HG03460 (cell line): ENCODE results near the gene GLI2.

Experiments used
- ATAC-seq: cut with Tn5 transposase; IDR thresholded peaks from one replicate; pipeline ENCODE4 v1.9.1; 2021; ENCODE audit not compliant: unreplicated experiment

GLI2 gene

DNA sequence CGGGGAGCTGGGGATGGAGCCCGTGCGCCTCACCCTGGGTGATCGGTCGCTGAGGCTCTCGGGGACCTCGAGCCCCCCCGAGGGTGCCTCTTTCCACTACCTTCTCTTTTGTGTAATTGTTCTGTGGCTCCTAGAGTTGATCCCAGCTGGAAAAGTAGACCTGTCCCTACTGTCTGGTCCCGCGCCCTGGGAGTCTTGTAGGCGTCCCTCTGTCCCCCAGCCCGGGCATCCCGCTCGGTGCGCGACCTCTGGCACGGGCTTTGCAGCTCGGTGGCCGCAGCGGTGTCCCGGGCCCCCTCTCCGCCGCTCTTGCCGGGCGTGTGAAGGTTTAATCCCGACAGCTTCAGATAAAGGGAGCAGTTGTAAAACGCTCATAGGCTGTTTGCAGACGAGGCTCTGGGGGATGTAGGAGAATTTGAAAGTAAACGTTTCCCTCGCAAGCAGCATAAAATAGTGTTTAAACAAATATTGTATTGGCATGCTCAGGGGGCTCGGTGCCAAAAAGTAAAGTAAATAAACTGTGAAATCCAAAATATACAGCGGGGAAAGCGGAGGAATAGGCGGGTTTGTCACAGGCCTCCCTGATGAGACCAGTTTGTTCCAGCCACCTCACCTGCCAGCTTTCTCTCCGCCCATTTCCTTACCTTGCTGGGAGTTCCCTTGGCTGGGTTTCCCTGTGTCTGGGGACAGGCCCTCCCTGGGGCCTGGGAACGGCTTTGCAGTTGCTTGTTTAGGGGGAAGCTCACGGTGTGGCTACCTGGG is 1.9 kb downstream of the GLI2 start:
- ATAC-seq: no peak

DNA sequence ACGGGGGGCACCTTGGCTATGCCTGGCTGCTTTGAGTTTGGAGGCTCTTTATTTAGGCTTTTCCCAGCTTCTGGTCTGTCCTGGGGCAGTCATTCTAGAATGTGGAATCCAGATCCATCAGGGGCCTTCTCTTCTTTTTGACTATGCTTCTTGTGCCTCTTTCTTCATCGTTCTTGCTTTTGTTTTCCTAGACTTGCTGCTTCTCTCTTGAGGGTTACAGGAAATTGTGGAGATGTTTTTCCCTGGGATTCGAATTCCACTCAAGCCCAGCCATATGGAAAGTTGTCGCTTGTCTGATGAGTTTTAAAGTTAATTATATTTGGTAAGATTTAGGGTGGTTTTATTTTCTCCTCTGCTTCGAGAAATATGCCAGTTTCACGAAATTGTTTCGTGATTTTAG is 2.4 kb downstream of the GLI2 start:
- ATAC-seq: no peak

DNA sequence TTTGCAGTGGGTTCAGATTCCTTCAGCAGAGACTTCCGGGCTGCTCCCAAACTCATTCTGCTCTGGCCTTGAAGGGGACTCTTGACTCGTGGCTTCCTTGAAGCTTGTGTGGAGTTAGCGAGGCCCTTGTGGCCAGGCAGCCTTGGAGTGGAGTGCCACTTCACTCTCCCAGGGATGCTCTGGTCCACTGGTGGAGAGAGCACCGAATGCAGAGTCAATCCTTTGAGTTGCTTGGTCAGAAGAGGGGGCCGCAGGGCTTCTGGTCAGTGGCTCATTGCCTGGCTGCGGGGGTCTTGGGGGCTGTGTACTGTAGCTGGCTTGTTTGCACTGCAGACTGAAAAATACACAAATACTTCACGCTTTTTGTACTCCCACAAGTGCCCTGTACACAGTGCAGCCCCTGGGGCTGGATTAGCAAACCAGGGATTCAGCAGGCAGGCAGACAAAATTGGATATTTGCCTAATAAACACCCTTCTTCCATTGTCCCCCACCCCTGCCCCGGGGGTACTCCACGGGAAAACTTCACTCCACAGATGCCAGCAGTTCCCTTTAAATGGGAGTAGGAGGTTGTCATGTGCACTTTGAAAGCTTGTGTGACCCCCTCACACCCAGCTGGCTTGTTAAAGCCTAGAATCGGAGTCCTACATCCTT is 3.2 kb downstream of the GLI2 start:
- no peak for ATAC-seq

DNA sequence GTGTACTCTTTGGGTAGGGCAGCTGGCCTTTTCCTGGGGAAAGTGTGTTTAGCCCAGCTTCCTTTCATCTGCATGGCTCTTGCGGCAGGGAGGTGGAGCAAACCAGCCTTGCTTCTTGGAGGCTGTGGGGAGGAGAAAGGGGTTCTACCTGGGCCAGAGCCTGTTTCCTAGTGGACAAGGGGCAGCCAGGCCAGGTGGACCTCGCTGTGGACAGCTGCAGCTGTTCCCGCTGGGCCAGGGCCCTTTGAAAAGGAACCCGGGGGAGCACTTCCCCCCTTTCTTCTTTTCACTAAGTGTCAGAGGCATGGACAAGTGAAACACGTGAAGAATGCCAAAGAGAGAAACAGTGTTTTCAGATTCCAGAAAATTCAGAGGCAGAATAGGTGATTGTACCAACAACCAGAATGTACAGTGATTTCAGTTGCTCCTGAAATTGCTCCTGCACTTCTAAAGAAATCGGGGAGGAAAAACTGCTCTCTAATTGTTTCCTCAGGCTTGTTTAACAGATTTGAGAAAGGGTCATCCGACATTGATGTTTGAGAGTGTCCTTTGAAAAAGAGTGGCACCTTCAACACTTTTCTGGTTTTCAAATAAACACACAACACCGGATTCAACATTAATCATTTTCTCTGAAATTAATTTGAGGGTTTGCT is 3.9 kb downstream of the GLI2 start:
- ATAC-seq: no peak

DNA sequence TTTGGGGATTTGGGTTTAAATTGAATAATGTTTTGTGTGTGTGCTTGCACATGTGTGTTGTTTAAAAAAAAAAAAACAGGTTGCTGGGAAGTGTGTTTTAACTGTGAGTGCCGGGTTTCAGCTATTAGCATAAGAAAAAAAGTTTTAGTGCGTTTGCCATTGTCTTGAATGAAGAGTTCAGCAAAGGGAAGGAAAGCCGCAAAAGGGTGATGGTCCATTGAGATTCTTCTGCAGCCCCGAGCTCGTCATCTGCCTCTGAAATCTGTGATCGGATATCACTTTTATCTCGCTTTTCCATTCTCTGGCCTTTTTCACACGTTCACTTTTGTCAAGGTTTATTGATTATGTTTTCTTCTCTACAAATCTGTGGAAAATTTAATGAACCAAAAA is 4.7 kb downstream of the GLI2 start:
- no peak for ATAC-seq

DNA sequence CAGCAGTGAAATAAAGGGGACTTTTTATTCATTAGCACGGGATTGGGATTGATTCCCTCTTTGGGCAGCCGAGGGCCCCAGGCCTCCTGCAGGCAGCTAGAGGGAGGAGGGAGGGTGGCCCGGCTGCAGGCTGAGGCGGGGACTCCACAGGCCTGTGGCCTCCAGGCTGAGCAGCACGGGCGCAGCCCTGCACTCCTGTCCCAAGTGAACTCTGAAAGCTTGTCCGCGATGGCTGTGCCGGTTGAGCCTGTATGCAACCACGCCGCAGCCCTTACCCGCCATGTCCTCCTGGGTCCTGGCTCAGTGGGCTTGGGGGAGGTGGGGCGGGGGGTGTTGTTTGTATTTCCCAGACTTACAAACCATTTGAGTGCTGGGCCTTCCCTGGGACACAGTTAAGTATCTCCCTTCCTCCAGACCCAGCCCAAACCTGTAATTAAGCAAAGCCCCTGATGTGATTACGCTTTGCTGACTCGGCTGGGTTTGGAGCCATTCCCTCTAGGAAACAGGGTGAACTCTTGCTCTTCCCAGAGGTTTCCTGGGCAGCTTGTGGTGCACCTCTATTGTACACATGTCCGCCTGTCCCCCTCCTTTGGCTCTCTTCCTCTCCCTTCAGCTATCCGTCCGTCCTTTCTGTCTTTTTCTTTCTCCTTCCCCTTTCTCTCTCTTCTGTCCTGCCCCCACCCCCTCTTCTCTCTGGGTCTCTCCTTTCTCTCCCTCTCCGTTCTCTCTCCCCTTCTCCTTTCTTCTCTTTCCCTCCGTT is 5.3 kb downstream of the GLI2 start:
- no peak for ATAC-seq

DNA sequence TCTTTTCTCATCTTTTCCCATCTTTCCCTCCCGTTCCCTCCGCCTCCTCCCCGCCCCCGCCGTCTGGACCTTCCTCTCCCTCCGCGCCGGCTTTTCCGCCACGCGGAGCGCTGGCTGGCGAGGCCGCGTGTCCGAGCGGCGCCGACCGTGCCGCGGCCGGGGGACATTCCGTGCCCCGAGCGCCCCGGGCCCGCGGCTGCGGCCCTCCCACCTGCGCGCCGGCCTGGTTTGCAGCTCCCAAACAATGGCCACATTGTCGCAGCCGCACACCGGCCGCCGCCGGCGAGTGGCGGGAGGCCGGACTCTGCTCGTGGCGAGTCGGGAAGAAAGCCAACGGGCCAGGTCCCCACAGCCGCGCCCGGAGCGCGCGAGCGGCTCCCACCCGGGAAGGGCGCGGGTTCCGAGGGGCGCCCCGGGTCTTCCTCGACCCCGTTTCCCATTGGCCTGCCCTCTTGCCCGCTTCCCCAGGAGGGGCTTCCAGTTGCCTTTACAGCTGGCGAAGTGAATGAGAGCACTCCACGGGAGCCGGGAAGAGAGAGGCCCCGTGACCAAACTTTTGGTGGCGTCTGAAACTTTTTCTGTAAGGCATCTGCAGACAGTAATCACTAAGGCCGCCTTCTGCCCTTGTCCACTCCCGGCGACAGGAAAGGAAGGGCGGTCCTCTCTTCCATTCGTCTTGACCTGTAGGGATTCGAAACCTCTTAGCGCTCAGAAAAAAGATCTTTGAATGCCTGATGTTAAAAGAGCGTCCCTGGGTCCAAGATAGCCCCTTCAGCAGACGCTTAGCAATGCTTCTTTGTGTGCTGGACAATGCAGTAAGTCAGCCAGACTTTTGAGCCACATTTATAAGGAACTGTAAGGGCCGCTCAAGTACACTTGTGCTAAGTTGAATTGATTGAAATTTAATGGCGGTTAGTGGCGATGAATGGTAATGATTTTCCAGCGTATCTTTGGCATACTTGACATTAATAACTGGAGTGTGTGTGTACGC is 6.2 kb downstream of the GLI2 start:
- ATAC-seq: no peak

DNA sequence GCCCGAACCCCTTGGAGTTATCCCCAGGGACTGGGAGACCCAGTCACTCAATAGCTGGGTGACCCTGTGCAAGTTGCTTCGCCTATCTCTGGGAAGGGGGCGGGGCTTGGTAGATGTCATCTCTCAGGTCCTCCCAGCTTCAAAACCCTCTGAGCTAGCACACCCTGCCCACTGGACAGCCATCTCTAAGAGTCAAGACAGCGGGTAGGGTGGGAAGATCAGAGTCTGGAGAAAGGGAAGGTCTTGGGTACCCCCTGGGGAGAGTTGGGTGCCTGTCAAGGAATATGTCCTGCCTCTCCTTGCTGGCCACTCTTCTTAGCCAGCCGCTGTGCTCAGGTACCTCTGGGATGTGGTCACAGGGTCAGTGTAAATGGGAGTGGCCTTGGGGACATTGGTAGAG is 8.0 kb downstream of the GLI2 start:
- no peak for ATAC-seq

DNA sequence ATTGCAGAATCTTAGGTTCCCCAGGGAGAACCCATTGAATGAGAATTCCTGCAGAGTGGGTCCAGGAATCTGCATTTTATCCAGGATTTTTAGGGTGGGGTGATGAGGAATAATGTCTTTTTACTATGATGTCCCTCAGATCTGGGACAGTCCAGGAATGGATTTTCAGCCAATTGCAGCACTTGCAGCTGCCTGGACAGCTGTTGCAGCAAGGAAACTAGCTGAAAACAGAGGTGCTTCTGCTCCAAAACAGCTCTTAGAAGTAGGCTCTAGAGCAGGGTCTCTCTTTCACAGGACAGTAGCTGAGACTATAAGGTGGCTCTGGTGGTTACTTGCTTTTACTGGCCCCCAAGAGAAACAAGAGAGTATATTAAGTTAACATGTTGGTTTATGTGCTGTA is 9.1 kb downstream of the GLI2 start:
- ATAC-seq: no peak

DNA sequence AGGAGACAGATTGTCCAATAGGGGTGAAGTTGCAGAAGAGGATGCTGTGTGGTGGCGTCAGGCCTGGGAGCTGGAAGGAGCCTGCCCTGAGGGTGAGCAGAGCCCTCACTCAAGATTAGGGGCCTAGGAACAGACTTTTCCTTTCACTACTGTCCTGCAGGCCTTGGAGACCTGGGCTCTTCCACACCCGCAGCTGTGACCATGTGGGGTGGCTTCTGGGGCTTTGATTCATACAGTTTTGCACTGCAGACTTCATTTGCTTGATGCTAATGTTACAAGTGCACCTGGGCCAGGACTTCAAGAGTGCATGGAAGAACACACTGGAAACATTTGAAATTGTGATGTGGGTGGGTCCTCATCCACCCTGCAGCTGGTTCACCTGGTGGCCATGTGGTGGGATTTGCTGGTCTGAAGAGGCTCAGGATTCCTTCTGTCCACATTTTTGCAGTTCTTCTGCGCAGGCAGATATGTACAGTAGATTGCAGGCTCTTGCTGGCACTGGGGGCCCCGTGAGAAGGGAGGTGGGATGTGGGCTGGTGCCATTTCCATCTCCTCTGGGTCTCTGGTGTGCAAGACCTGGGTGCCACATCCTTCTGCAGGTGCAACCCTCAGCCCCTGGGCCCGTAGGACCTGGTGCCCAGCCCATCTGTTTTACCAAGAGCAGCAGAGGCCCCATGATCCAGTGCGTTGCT is 9.9 kb downstream of the GLI2 start:
- no peak for ATAC-seq

DNA sequence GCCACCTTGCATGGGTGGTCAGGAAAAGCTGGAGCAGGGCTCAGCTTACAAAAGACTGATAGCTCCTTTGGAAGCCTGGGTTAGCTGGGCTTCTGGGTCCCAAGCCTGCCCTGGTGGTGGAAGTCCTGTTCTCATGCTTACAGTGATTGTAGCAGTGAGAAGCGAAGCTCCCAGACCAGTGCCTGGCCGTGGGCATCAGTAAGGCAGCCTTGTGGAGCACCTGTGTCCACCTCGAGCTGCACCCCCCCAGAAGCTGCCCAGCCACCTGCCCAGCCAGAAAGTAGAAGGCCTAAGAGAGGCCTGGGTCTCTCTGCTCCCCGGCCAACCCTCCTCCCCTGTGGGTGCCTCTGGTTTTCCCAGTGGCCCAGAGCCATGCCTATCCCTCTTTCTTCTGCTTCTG is 10.5 kb downstream of the GLI2 start:
- ATAC-seq: no peak

DNA sequence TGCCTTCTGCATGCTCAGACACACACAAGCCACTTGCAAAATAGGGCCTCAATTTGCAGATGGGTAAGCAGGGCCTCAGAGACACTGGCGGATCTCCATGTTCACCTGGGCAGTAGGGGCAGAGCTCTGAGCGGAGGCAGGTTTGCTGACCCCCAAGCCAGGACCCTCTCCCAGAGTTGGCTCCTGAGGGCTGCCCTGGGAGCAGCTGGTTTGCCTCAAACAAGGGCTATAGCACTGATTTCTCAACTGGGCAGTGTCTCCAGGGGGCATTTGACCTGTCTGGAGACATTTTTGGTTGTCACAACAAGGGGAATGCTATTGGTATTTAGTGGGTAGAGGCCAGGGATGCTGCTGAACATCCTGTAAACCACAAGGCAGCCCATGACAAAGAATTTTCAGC is 11.6 kb downstream of the GLI2 start:
- no peak for ATAC-seq

DNA sequence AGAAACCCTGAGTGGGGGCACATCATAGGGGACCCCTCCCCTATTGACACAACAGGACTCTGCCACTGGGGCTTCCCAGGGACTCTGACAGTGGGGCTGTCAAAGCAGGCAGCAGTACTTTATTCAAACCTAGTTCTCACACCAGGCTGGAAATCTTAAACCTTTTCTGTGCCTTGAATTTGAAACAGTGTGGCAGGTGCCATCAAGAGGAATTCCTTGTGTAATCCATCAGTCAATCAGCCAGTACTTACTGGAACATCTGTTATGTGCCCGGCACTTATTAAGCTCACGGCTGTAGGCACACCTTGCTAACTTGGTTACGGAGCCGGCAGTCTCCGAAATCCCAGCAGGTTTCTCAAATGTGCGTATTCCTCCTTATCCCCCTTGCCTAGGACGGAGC is 12.0 kb downstream of the GLI2 start:
- ATAC-seq: no peak

DNA sequence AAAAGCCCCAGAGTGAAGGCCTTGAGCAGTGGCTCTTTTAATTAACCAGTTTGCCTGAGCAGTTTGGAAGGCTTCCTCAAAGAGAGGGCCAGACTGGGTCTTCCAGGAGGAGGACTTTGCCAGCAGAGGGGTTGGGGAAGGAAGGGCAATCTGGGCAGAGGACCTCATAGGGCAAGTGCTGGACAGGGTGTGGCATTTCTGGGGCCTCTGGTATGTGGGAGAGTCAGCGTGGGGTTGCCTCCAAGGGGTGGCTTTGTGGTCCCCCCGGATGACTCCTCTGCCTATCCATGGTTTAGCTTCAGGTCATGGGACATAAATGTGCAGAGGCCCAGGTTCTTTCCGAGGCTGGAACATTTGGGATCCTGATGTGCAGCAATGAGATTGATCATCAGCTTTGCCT is 12.6 kb downstream of the GLI2 start:
- no peak for ATAC-seq

DNA sequence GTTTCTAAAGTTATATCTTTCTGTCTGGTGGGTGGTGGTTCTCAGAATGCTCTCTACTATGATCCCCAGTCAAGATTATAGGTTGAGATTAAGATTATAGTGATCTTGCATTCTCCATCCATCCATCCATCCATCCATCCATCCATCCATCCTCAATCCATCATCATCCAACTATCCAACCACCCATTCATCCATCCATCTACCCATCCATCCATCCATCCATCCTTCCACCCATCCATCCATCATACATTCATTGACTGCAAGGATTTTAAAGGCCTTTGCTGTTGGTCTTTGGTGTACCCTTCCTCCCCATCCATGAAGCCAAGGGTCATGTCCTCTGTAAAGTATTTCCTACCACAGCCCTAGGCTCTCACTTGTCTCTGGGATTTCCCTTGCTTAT is 13.1 kb downstream of the GLI2 start:
- ATAC-seq: no peak

DNA sequence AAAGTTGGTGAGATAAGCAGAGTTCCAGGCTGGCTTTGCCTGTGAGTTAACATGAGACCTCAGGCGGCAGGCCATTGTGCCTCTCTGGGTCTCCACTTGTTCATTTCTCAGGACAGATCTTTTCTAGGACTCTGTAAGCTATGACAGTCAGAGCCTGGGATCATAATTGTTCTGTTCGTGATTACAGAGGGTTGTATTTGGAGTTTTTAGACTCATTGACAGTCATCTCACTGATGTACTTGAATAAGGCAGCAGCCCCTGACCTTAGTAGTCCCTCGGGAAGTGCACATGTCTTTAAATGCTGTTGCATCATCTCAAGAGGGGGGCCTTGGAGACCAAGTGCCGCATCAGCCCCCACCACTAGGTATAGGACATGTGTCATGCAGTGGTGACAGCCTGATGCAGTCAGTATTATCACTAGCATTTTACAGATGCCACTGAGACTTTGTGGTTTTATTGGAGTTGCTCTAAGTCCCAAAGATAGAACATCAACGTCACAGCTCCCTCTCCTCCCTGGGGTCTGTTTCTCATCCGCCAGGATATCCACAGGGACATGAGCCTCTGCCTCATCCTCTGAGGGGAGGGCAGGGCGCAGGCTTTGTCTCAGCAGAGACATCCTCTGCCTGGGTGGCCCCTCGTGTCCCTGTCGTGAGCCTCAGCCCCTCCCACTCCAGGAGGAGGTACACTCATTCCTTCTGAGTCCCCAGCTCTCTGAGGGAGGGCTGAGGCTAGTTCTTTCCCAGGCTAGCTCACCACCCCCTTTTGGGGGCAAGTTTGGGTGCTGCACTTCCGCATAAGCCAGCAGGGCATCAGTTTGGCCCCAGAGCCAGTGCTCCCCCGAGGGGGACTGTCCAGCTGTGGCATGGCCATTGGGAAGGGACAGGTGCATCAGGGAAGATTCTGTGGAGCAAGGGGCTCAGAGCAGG is 14.1 kb downstream of the GLI2 start:
- ATAC-seq: no peak

DNA sequence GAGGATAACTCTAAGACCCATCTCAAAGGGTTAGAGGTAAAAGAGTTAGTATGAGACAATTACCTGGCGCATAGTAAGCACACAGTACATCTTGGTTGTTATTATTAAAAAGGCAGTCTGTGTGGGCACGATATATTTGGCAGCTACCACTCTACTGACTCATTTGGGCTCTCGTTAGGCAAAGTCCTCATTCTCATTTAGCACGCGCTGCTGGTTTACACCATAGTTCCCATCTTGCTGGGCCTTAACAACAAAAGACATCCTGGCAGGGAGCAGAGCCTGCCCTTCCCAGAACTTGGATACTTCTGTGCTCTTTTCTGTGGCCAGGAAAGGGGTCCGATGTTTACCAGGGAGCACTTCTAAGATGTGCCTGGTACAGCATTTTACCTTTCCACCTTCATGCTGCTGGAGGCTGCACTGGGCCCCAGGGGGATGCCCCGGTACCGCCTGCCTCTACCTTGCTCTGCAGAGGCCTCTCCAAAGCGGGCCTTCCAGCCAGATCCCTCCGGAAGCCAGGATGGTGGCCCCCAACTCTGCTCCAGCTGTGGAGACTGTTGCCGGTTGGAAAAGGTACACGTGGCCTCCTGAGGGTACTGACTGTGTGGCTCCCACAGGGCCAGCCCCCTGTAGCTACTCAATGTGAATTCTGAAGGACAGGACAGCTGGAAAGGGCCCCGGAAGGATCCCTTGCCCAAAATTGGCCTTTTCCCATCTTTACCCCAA is 15.0 kb downstream of the GLI2 start:
- no peak for ATAC-seq

DNA sequence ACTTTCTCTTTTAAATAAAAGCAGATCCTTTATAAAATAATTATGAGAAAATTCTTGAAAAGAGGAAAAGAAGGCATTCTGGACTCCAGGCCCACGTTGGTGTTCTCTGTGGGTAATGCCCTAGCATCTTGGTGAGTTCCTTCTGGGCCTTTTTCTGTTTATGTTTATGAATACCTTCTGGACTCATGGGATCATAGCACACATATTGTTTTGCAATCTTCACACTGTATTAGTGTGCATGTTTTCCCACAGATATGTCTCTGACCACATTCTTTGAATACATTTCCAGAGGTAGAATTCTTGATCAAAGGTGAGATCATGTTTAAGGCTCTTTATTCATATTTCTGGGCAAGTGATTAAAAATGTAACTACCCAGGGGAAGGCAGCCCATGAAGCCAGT is 15.9 kb downstream of the GLI2 start:
- ATAC-seq: no peak
